Retina (tissue), 1 donor: ENCODE data around the gene WHRN.

Experiments used
- DNase-seq: peaks from one replicate; pipeline ENCODE4 v3.0.0-alpha.2; 2016

The WHRN gene

DNA sequence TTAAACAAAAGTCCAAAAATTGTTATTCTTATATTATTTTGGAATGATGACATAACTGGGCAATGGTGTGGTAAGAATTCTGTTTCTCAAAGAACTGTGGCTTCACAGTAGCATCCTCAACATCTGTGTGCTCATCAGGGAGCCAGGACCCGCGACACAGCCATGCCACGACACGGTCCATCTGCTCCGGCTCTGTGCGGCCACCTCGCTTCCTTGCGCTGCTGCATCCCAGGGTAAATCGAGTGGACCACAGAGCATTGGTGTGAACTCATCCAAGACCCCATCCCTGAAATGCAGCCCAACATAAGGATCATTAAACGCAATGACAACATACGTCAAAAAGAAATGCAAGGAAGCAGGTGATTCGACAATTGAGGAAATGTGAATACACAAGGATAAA lies 15.3 kb downstream of the WHRN start:
- DNase-seq = no peak

DNA sequence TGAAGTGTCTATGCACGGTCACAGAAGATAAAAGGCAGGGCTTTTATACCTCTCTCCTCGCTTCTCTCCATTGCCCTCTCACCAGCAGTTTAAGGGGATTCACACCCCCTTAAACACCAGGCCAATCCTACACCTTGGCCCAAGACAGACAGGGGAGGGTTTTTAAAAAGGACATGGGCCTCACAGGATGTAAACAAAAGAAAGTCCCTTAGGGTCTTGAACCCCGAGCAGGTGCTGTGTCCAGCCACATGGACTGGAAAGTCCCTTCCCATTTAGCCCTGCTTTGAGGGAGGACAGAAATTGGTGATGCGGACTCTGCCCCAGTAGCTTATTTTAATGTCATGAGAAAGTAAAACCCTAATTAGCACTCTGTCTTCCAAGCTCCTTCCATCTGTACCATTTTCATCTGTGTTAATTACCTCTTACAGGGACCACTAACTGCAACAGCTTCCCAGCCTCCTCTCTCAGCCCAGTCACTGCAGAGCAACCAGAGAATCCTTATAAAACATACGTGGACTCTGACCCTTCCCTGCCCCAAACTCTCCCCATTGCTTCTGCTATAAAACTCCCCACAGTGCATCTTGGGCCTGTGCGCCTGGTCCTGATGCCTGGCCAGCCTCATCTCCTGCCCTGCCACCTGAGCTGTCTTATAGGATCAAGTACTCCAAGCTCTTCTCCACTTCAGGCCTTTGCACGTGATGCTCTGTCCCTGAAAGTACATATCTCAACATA lies 16.7 kb downstream of the WHRN start:
- DNase-seq = no peak

- peak; percentile 58 for DNase-seq
Measured at GRCh38 chr9:114487607-114488300, 17.5 kb downstream of the WHRN start.

GRCh38 chr9:114486205-114486963 lies 18.9 kb downstream of the WHRN start:
- no peak for DNase-seq

DNA sequence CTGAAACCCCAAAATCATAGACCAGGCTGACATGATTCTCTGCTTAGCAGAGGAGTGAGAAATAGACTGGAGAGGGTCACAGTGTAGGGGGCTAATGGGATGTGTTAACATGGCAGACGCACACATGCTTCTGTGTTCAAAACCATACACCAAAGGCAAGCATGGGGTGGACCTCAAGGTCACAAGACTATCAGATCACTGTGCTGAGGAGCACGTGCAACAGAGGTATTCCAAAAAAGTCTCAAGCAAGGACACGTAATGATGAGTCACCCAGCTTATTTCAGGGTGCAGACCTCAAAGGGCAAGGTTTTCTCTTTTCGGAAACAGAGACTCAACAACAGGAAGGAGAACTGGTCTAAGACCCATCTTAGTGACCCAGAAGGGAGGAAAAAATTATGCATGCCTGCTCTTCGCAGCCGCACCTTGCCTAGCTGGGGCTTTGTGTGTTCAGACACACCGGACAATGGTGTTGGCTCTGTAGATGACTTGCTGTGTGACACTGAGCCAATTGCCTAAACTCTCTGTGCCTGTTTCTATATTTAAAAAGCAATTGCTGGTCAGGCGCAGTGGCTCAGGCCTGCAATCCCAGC lies 20.3 kb downstream of the WHRN start:
- no peak for DNase-seq

- DNase-seq = no peak
Measured at GRCh38 chr9:114484215-114484853, 20.9 kb downstream of the WHRN start.

DNA sequence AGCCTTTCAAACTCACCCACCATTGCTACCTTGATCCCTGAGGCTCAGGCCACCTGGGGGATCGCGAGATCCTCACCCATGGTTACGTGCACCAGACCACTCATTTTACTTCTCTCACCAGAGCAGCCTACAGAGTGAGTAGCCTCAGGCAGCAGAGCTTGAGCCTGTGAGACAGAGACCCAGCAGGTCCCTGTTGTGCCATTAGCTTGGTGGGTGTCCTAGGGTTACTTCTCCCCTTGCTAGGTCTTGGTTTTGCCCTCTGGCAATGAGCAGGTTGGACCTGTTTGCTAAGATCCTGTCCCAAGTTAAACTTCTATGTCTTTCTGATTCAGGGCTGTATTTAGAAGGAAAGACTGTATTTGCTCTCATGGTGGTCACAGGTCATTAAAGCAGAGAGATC lies 21.8 kb downstream of the WHRN start:
- DNase-seq = no peak

- DNase-seq = no peak
Measured at GRCh38 chr9:114482593-114482992, 22.7 kb downstream of the WHRN start.

GRCh38 chr9:114481789-114482188 lies 23.5 kb downstream of the WHRN start:
- no peak for DNase-seq

- DNase-seq = no peak
Measured at GRCh38 chr9:114480746-114481435, 24.4 kb downstream of the WHRN start.

- DNase-seq = no peak
Measured at GRCh38 chr9:114478871-114479270, 26.4 kb downstream of the WHRN start.

DNA sequence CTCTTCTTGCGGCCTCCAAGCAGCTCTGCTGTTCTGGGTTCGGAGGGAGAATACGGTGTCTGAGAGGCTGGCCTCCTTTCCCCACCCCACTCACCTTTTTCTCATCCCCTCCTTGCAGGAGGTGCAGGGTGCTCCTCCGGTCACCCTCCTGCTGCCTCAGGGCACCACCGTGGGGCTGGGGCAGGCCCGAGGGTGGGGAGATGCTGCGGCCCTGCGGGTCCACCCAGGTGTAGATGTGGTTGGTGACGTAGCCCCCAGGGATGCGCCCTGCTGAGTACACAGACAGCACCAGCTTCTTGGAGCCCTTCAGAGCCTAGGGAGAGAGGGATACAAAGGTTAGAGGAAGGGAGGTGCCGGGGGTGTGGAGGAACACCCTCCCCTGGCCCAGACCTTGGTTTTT lies 26.8 kb downstream of the WHRN start:
- DNase-seq = no peak

GRCh38 chr9:114477642-114478041 lies 27.6 kb downstream of the WHRN start:
- DNase-seq = no peak

DNA sequence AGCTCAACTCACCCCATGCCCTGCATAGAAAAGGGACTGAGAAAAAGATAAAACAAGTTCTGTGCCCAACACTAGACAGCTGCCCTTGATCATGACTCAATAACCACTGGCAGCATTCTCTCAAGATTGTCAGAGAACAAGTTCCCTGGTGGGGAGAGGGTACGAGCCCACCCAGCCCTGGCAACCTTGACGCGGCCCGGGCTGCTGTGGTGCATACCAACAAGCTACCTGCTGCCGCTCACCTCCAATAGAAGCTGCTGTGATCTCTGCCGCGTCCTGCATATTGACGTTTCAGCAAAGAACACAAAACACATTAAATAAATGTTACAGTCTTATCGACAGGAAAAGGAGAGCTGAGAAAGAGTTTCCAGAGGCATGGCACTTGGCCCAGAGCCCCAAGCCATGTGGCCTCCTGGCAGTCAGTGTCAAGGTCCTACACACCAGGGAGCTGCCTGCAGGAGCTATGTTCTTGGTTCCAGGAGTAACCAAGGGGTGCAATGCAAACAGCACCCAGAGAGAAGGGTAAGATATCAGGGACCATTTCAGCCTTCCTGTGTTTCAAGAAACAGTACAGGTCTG lies 28.3 kb downstream of the WHRN start:
- DNase-seq = no peak

DNA sequence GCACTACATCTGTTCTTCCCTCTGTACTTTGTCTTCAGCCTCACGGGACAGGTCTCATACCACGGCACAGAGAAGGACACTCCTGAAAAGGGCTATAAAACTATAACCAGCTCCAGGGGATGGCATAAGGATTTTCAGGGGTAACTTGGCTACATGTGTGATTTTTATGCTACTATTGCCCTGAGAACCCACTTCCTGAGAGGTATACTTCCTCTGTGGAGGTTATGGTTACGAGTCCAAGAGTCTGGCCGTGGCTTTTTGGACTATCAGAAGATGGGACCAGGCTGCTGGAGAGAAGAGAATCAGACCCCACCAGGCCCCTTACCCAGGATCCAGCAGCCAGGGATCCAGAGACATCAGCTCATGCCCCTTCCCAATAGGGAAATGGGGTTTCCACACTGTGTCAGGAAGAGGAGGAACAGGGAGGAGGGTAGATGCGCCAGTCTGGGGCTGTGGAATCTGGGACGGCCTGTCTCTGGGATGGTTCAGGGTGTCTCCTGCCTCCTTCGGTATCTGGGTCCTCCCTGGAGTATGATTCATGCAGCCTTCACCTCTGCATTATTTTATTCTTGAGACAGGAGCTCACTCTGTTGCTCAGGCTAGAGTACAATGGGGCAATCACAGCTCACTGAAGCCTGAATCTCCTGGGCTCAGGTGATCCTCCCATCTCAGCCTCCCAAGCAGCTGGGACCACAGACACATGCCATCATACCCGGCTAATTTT lies 29.7 kb downstream of the WHRN start:
- DNase-seq = no peak

- no peak for DNase-seq
Measured at GRCh38 chr9:114474425-114474824, 30.8 kb downstream of the WHRN start.

DNA sequence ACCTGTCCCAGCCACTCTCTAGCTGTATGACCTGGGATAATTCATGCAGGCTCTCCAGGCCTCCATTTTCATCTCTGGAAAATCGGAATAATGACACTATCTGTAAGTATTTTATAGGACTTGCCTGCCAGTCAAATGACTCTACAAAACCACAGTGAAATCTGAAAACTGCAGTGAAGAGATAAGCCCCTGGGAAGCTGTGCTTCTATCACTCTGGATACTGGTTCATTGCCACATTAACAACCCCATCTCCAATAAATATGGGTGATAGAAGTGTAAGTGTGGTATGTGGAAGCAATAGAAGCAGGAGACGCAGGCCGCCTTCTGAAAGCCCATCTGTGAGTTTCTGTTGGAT lies 31.8 kb downstream of the WHRN start:
- DNase-seq = no peak

DNA sequence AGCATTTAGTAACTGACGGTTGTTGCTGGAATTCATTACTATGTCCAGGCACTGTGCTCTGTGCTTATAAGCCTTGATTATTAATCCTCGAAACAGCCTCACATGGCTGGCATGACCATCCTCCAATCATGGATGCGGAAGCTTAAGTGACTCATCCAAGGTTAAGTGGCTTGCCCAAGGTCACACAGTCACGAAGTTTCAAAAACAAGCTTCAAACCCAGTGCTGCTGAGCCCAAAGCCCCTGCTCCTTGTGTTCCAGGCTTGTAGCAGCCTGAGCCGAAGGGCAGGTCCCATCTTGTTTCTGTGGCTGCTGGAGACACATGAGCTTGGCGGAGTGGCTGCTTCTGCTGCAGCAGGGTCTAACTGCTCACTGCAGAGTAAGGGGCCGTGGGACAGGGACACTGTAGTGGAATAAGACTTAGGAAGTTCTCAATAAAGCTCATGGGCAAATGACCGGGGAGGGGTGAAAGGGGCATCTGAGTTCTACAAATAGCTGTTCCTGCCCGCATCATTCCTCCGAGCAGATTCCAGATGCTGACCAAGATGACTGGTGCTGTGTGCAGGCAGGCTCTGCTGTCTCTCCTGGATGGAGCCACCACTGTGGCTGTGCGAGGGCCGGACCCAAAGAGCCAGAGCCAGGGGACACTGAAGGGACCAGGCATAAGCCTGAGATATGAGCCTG lies 32.4 kb downstream of the WHRN start:
- DNase-seq = no peak

DNA sequence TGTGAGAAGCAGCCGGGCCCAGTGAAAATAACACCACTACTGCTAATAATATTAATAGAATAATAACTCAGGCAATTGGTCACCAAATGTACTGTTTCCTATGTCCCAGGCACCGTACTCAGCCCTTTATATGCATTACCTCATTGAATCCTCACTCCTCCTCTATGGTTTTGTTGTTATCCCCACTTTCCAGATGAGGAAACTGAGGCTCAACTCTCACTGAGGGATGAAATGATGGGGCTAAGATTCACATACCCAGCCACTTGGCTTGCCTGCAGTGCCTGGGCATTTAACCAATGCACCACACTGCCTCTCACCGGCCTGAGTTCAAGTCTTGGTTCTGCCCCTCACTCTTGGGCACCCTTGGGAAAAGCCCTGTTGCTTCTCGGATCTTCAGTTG lies 34.1 kb downstream of the WHRN start:
- DNase-seq = no peak

- DNase-seq = no peak
Measured at GRCh38 chr9:114470581-114470980, 34.7 kb downstream of the WHRN start.

GRCh38 chr9:114470121-114470520 lies 35.2 kb downstream of the WHRN start:
- no peak for DNase-seq
